GM03348 (cell line): ENCODE data around the gene CD4.
"Not testable (repeated sequence)": the region's sequence is repeated elsewhere in the genome, so short reads cannot be mapped to it uniquely, and the experiment has no call there.

ENCODE experiments used
- DNase-seq: peaks from one replicate; pipeline ENCODE4 v3.0.0; 2012; ENCODE audit warnings: low spot score

Gene CD4

DNA sequence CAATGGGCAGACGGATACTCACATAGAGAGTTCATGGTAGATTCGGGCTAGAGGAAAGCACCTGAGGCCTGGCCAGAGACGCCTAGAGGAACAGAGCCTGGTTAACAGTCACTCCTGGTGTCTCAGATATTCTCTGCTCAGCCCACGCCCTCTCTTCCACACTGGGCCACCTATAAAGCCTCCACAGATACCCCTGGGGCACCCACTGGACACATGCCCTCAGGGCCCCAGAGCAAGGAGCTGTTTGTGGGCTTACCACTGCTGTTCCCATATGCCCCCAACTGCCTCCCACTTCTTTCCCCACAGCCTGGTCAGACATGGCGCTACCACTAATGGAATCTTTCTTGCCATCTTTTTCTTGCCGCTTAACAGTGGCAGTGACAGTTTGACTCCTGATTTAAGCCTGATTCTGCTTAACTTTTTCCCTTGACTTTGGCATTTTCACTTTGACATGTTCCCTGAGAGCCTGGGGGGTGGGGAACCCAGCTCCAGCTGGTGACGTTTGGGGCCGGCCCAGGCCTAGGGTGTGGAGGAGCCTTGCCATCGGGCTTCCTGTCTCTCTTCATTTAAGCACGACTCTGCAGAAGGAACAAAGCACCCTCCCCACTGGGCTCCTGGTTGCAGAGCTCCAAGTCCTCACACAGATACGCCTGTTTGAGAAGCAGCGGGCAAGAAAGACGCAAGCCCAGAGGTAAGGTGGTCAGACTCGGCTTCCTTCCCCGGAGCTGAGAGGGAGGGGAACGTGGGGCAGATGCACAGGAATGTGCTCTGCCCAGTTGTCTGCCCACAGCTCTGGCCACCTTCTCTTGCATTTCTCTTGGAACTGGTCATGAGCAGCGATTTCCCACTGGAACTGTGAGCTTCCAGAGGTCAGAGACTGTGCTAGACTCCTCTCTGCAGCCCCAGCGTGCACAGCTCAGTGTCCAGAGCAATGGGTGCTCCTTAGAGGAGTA, at the start of gene CD4:
CD4 (plus strand) TSS at position 557 of the 953 bp plus-strand sequence. CDS start 10,611 bp downstream, outside the sequence.
- DNase-seq: no peak

DNA sequence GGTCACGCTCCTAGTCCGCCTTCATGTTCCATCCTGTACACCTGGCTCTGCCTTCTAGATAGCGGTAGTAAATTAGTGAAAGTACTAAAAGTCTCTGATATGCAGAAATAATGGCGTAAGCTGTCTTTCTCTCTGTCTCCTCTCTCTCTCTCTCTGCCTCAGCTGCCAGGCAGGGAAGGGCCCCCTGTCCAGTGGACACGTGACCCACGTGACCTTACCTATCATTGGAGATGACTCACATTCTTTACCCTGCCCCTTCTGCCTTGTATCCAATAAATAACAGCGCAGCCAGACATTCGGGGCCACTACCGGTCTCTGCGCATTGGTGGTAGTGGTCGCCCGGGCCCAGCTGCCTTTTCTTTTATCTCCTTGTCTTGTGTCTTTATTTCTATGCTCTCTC, 47.2 kb upstream of the CD4 start:
- not testable (repeated sequence) for DNase-seq

GRCh38 chr12:6742834-6743233, 46.5 kb upstream of the CD4 start:
- no peak for DNase-seq

- not testable (repeated sequence) for DNase-seq
Measured at GRCh38 chr12:6743300-6743699, 46.0 kb upstream of the CD4 start.

GRCh38 chr12:6745741-6746525, 43.4 kb upstream of the CD4 start:
- DNase-seq: no peak

DNA sequence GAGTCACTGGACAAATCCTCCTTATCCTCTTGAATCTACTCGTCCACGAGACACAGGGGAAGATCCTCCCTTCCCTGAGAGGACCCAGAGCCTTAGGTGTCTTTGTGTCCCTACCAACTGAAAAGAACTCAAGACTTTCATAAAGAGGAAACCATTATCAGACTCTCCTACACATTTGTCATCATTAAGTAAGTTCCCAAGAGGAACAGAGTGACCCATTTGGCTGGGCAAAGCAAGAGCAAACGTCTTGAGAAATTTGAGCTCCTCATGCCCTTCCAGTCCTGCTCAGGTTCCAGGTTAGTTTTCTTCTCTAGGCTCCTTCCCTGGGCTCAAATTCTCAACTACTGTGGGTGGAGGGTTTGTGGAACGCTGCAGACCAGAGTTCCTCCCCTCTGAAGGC, 42.1 kb upstream of the CD4 start:
- DNase-seq: no peak

- no peak for DNase-seq
Measured at GRCh38 chr12:6748761-6749160, 40.6 kb upstream of the CD4 start.

DNA sequence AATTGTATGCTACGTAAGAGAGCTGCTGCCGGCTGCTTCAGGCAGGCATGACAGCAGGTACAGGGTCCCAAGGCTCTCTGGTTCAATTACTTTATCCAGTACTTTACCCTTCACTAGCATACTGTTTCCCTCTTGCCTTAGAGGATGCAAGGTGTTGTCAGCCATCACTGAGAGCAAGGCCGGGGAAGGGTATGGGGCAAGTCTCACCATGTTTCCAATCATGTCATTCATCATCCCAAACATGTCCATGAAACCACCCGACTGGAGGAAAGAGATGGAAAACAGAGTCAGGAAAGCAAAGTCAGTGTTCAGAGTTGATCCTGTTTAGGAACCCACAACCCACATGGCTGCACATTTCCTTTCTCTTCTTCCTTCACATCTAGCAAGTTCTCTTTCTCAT, 38.8 kb upstream of the CD4 start:
- no peak for DNase-seq

- no peak for DNase-seq
Measured at GRCh38 chr12:6751767-6752166, 37.6 kb upstream of the CD4 start.

DNA sequence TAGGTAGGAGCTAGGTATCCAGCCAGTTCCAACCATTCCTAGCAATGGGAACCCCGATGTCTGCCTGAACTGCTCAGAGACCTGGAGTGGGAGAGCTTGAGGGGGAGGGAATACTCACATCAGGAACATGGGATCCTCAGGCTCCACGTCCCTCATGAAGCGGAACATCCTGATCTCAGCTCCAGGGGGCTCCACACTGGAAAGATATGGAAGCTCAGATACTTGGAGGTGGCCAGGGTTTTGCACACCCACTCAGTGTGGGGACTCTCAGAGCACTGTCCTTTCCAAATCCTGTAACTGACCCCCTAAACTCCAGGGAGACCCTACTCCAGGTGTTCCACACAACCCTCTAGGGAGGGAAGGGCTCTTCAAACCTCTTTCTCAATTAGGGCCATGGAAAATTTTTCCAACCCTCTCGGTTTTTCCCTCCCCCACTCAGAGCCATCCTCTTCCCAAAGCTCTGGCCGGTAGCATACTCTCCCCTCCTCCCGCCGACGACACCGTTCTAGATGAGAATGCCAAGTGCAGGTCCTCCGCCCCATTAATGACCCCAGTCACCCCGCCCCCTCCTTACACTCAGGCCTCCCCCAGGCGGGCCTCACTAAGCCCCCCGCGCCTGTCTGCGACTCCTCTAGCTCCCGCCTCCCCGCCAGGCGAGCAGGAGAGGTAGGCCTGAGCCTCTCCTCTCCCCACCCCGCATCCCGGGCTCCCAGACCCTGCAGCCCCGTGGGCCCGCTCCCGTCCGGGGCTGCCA, 37.0 kb upstream of the CD4 start:
- DNase-seq: peak; percentile 79

DNA sequence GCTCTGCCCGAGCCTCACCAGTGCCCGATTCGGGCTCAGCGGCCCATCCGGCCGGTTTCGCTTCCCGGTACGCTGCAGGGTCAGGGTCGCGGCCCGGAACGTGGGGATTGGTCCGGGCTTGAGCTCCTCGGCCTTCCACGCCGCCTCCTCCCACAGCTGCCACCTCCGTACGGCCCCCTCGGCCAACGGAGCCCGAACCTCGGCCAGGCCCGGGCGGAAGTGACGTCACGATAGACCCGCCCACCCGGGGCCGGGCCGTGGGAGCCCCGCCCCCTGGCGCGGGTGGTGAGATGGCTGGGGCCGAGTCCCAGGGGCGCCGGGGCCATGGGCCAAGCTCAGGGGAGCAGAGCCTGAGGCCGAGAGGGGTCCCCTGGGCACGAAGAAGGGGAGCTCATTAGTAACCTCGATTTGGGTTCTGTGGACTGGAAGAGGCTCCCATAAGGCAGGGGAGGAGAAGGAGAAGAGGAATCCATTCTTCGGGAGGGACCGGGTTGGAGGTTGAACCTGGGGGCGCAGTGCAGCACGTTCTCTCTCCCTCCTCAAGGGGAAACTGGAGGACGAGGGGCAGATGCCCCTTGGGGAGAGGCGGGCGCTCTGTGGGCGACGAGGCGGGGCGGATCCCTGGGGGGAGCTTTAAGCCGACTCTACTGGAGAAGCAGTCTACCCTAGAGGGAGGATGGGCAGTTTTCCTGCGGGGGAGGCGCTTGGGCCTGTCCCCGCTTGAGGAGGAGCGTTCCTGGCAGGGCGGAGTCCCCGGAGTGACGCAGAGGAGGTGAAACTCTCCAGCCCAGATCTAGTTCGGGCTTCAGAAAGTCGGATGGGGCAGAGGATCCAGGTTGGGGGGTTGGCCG, 36.2 kb upstream of the CD4 start, which contains the start of gene MLF2:
MLF2 (minus strand) TSS at position 221 of the 851 bp plus-strand sequence. CDS start 807 bp downstream, outside the sequence.
- peak; percentile 99 for DNase-seq

- DNase-seq: no peak
Measured at GRCh38 chr12:6753772-6754356, 35.5 kb upstream of the CD4 start.

- DNase-seq: no peak
Measured at GRCh38 chr12:6754411-6754810, 34.9 kb upstream of the CD4 start.

- no peak for DNase-seq
Measured at GRCh38 chr12:6757028-6757690, 32.2 kb upstream of the CD4 start.

DNA sequence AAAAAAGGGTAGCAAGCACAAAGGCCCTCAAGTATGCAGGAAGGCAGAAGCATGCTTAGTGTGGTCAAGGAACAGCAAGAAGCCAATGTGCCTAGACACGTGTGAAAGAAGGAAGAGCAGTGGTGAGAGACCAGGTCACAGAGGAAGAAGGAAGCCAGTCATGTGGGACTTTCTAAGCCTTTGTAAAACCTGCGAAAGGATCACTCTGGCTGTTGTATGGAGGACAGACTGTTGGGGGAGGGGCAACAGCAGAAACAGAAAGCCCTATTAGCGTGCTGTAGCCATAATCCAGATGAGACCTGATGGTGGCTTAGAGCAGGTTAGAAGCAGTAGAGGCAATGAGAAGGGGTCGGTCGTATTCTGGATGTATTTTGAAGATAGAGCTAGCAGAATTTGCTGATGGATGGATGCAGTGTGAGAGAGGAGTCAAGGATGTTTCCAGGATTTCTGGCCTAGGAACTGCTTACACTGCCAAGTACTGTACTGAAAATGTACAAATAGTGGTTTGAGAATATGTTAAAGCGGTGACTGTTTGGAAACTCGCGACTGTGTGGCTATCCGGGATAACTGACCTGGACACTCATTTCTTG, 30.7 kb upstream of the CD4 start:
- no peak for DNase-seq

DNA sequence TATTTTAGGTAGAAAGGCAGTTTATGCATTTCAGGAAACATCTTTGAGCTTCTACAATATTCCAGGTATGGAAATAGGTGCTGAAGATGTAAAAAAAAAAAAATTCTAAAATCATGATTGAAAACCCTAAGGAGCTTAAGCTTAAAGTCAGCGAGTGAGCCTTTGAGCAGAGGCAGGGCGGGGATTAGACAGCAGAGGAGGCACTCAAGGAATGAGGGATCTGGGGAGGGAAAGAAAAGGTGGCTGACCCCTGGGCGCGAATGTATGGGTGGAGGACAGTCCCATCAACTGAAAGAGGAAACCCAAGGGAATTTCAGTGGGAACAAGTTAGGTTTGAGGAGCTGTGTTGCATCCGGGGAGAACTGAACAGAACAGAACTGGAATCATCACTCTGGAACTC, 29.6 kb upstream of the CD4 start:
- DNase-seq: no peak

GRCh38 chr12:6763380-6763779, 25.9 kb upstream of the CD4 start:
- DNase-seq: no peak

DNA sequence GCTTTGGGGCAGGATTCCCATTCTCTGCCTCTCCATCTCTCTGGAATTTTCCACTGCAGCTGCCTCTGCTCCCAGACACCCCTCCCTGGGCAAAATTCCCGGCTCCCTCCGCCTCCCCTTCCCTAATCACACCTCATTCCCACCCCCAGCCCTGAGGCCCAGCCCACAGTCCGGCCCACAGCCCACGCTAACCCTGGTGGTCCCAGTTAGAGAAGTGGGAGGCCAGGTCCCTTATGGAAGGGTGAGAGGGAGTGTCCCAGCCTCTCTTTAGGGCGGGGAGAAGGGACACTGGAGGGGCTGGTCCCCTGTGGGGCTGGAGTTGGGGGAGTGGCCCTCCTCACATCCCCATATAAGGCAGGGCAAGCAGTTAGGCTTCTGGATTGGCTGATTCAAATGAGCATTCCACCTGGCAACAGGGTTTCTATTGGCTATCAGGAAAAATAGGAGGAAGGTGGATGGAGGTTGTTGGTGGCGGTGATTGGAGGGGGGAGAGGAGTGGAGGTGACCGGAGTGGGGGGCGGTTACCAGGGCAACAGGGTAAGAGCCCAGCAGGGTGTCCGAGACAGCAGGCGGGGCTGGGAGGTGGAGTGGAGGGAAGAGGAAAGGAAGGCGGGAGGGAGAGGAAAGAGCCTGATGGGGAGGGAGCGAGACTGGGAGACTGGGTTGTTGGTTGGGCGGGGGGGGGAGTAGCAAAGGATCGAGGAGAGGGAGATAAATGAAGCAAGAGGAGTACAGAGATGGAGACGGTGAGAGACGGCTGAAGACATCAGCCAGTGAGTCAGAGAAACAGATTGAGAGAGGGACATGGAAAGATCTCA, 25.1 kb upstream of the CD4 start:
- DNase-seq: peak; percentile 97

DNA sequence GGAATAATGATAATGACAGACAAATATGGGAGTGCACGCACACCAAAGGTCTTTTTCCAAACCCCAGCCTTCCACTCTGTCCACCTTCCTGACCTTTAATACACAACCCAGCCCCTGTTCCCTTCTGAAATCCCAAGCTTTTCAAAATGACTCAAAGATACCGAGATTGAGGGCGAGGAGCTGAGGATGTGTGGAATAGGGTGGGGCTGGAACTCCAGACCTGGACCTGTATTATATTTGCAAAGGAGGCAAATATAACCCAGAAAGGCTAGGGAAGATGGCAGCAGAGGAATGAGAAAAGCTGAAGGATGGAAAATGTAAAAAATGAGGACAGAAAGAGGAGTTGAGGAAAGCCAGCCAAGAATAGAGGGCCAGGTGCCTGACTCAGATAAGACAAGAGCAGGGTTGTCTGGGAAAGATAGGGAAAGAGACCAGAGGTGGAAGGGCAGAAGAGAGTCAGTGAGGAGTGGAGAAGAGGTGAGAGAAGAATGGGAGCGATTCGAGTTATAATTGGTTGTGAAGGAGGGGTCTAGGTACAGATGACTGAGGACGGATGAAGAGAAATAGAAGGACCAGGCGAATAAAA, 24.2 kb upstream of the CD4 start:
- no peak for DNase-seq
